Panc1 (cell line): ENCODE data around the gene ZNF555. TPM values are rescaled to one million over a fixed set of nuclear protein-coding genes. Genes with fewer than 3 reads are reported as not detected.

Experiments
- ATAC-seq: fragments of 200-7000 bp; cut with Tn5 transposase; 2 replicates; pipeline ENCODE4 v1.9.1; 2020; ENCODE audit warnings: mild to moderate bottlenecking, moderate library complexity
- Bru-seq: library from RNA; stranded (reverse); fragments of 400-500 nt; gene quantifications from one replicate; lab custom pipeline; 2021; lab: Mats Ljungman, UMichigan
- BruChase-seq, 2 experiments: library from RNA; stranded (reverse); fragments of 400-500 nt; gene quantifications; one replicate each; lab custom pipeline; 2021; lab: Mats Ljungman, UMichigan
- BruUV-seq: library from RNA; stranded (reverse); fragments of 400-500 nt; replicated peaks from 2 replicates; lab custom pipeline; 2021; lab: Mats Ljungman, UMichigan
- CTCF ChIA-PET: fragments of 300-600 bp; sonication (Branson Sonifier 250); formaldehyde crosslinking; loops from one replicate; lab custom pipeline; 2022; ENCODE audit warnings: antibody characterized with exemption; lab: Charles Lee
- POLR2A ChIA-PET: fragments of 300-600 bp; sonication (Branson Sonifier 250); formaldehyde crosslinking; loops from one replicate; lab custom pipeline; 2022; ENCODE audit warnings: antibody characterized with exemption; lab: Charles Lee
- DNase-seq: peaks from one replicate; pipeline ENCODE4 v3.0.0-alpha.2; 2010; ENCODE audit warnings: low read depth, low spot score
- H3K27ac ChIP-seq: 2 replicates; pipeline ENCODE4 v1.5.1; 2011; ENCODE audit warnings: mild to moderate bottlenecking, low read length, inconsistent platforms
- H3K27me3 ChIP-seq: fragments of 200-500 bp; sonication (Bioruptor generic); 2 replicates; pipeline ENCODE4 v1.6.0; 2014; ENCODE audit warnings: low read length, inconsistent platforms; ENCODE audit not compliant: control insufficient read depth, insufficient read depth
- H3K36me3 ChIP-seq: fragments of 200-500 bp; sonication (Bioruptor generic); 2 replicates; pipeline ENCODE4 v1.5.1; 2014; ENCODE audit warnings: inconsistent platforms, mild to moderate bottlenecking, low read length, moderate library complexity; ENCODE audit not compliant: control insufficient read depth, insufficient read depth
- H3K4me1 ChIP-seq: 2 replicates; pipeline ENCODE4 v1.5.1; 2011; ENCODE audit warnings: inconsistent platforms, mild to moderate bottlenecking, low read length, moderate library complexity; ENCODE audit not compliant: control insufficient read depth, insufficient read depth
- H3K4me3 ChIP-seq, 2 experiments: 2 replicates each; pipeline ENCODE4 v1.5.1; 2011 to 2012; ENCODE audit warnings: low read depth in 2 of 2, low read length in 2 of 2, mild to moderate bottlenecking in 2 of 2, inconsistent platforms in 1 of 2, moderate library complexity in 1 of 2
- H3K9me3 ChIP-seq: fragments of 200-500 bp; sonication (Bioruptor generic); 2 replicates; pipeline ENCODE4 v1.5.1; 2014; ENCODE audit warnings: low read depth, mild to moderate bottlenecking, inconsistent platforms, low read length, moderate library complexity; ENCODE audit not compliant: control insufficient read depth, insufficient read depth
- CTCF ChIP-seq: fragments of 450-650 bp; IDR thresholded peaks from 2 replicates; pipeline ENCODE4 v1.5.1; 2017; ENCODE audit warnings: mild to moderate bottlenecking
- POLR2AphosphoS5 ChIP-seq: IDR thresholded peaks from 2 replicates; pipeline ENCODE4 v1.6.1; 2012; ENCODE audit warnings: mild to moderate bottlenecking, low read depth, low read length, moderate library complexity
- SIN3A ChIP-seq: IDR thresholded peaks from 2 replicates; pipeline ENCODE4 v1.6.1; 2012; ENCODE audit warnings: low read depth, mild to moderate bottlenecking, low read length, moderate library complexity, borderline replicate concordance; ENCODE audit not compliant: insufficient read depth
- TCF7L2 ChIP-seq: IDR thresholded peaks from 2 replicates; pipeline ENCODE4 v1.6.1; 2011; ENCODE audit warnings: mild to moderate bottlenecking, low read depth, low read length, inconsistent platforms
- in situ Hi-C: cut with HindIII; loops from 2 replicates; pipeline ENCODE4 v1.10.0; 2016; ENCODE audit warnings: low sequenced_read_pairs, low pct_unique_long_range_greater_than_20kb
- intact Hi-C: fragments of 100-400 bp; cut with micrococcal nuclease; formaldehyde crosslinking; loops from one replicate; pipeline ENCODE4 v1.10.0; 2022; ENCODE audit not compliant: unreplicated experiment
- long read RNA-seq: library from polyadenylated mRNA; unstranded; transcript quantifications from one replicate; pipeline ENCODE4 v2.0.0, GENCODE V29; 2021; ENCODE audit not compliant: unreplicated experiment
- polyA plus RNA-seq: library from polyadenylated mRNA; unstranded; fragments of >200 nt; gene quantifications from one replicate; pipeline ENCODE4 v1.2.1, GENCODE V29; 2012; ENCODE audit warnings: missing spikeins; ENCODE audit not compliant: insufficient read length
- total RNA-seq: library from RNA; stranded (reverse); gene quantifications from one replicate; pipeline ENCODE4 v1.2.1, GENCODE V29; 2021; ENCODE audit not compliant: unreplicated experiment
- TF ChIP-seq, protein P1 (sequence below), 2 experiments: IDR thresholded peaks; 2 replicates each; pipeline ENCODE4 v1.6.1; 2011 to 2012; ENCODE audit warnings: low read depth in 2 of 2, control low read depth in 1 of 2, low read length in 1 of 2, mild to moderate bottlenecking in 1 of 2, moderate library complexity in 1 of 2; ENCODE audit not compliant: insufficient read depth in 1 of 2

The ZNF555 gene
- total RNA-seq (7.3 TPM), Bru-seq, nascent RNA (percentile 59 among the genes with signal in this experiment), BruChase-seq, experiment 1, labeled RNA remaining after a 2-hour chase (percentile 62 among the genes with signal in this experiment), BruChase-seq, experiment 2, labeled RNA remaining after a 6-hour chase (percentile 55 among the genes with signal in this experiment)
- polyA plus RNA-seq: 2.3 TPM
- long read RNA-seq, full-length matches to known transcripts: 5 of 8 reads
- long read RNA-seq, partial matches to known transcripts: 0 of 8 reads
- long read RNA-seq, other reads (novel, unspliced or antisense): 3 of 8 reads

DNA sequence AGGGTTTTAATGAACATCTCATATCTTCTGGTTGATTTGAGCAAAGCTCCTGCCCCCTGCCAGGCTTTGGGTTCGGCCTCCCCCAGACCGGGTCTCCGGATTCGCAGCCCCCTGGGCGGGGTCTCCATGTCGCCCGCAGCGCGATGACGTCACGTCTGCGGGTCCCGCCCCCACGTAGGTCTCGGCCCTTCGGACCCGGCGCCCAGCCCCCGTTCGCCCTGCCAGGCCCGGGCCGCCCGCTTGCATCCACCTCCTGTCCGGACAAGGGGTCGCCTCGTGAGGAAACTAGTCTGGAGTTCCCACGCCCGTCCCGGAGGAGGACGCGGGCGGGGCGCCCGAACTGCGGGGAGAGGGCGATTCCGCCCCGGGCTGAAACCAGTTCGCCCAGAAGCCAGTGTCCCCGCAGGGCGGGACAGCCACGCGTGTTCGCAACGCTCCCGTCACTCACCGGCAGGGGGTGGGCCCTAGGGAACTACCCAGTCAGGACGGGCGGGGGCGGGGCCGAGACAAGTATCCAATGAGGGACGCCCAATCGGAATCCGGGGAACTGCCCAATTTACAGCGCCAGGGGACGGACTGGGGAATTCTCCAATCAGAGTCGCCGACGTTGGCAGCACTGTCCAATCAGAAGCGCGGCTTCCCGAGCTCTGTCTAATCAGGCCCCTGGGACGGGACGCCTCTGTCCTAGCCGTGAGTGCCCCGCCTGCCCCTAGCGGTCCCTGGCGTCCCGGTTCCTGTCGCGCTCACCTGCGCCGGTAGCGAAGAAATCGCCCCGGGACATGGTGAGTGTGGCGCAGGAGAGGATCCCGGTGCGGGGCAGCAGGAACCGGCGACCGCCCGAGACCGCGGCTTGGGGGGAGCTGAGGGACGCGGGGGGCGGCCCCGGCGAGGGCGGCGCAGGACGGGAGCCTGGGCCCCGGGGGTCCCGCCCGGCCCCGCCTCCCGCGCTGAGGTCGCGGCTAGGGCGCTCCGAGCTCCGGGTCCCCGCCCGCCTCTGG lies at the start of gene ZNF555:
Gene ZNF555, plus strand, starts transcription at position 682 of the 998 bp plus-strand sequence. Its CDS starts 98 bp downstream, at position 780.
- Histone ChIP-seq H3K4me3 (peak within 1 kb of the TSS; percentile 66 to 77), H3K27me3 (no peaks in the 10 kb centered on the region), H3K4me1 (no peaks in the 10 kb centered on the region; the same call in 1 of the 2 replicates), H3K36me3 (no peaks in the 10 kb centered on the region), H3K27ac (peak within 1 kb of the TSS; percentile 81), H3K9me3 (peaks cover 7% of the 10 kb centered on the region; the same call in 1 of the 2 replicates)
- in situ Hi-C loops: no loop called here
- CTCF ChIA-PET: interaction anchor here (0.6 to 1.0 kb wide), 2 partner anchors 18 to 167 kb away, joined by 3 read pairs; no protein-coding TSS in a partner anchor
- ATAC-seq (peak; percentile 98), DNase-seq (peak; percentile 93)
- TF ChIP-seq, protein P1, sequence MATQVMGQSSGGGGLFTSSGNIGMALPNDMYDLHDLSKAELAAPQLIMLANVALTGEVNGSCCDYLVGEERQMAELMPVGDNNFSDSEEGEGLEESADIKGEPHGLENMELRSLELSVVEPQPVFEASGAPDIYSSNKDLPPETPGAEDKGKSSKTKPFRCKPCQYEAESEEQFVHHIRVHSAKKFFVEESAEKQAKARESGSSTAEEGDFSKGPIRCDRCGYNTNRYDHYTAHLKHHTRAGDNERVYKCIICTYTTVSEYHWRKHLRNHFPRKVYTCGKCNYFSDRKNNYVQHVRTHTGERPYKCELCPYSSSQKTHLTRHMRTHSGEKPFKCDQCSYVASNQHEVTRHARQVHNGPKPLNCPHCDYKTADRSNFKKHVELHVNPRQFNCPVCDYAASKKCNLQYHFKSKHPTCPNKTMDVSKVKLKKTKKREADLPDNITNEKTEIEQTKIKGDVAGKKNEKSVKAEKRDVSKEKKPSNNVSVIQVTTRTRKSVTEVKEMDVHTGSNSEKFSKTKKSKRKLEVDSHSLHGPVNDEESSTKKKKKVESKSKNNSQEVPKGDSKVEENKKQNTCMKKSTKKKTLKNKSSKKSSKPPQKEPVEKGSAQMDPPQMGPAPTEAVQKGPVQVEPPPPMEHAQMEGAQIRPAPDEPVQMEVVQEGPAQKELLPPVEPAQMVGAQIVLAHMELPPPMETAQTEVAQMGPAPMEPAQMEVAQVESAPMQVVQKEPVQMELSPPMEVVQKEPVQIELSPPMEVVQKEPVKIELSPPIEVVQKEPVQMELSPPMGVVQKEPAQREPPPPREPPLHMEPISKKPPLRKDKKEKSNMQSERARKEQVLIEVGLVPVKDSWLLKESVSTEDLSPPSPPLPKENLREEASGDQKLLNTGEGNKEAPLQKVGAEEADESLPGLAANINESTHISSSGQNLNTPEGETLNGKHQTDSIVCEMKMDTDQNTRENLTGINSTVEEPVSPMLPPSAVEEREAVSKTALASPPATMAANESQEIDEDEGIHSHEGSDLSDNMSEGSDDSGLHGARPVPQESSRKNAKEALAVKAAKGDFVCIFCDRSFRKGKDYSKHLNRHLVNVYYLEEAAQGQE (IDR thresholded peaks at IDR 0.05; ENCODE audit: insufficient read depth in 1 of 2, low read depth in 2 of 2, low read length in 1 of 2): no peak
- 0 out of 2 replicates have a peak, but pooled peaks have one; percentile 54 for TF ChIP-seq SIN3A
- TF ChIP-seq CTCF: peak; percentile 59; the same call in 1 of the 2 replicates
- no peak for TF ChIP-seq TCF7L2
- peak; percentile 41; the same call in 1 of the 2 replicates for TF ChIP-seq POLR2AphosphoS5
- intact Hi-C loops: no loop called here
- POLR2A ChIA-PET: no interaction called here
- BruUV-seq: TSS peak; percentile 93

GRCh38 chr19:2791876-2792275 lies 49.4 kb upstream of the ZNF555 start:
- TF ChIP-seq, protein P1 (IDR thresholded peaks at IDR 0.05; ENCODE audit: insufficient read depth in 1 of 2, low read depth in 2 of 2, low read length in 1 of 2): no peak
- no peak for TF ChIP-seq POLR2AphosphoS5
- no peak for TF ChIP-seq TCF7L2
- no peak for TF ChIP-seq SIN3A
- TF ChIP-seq CTCF: no peak
- Histone ChIP-seq H3K4me1 (no peaks in the 10 kb centered on the region), H3K27me3 (no peaks in the 10 kb centered on the region), H3K36me3 (no peaks in the 10 kb centered on the region; the same call in 1 of the 2 replicates), H3K27ac (no peak overlapping the region), H3K4me3 (no peak overlapping the region), H3K9me3 (no peaks in the 10 kb centered on the region)
- ChIA-PET CTCF (no interaction called here), POLR2A (no interaction called here)
- DNase-seq (no peak), ATAC-seq (no peak)
- intact Hi-C loops (no loop called here), in situ Hi-C loops (no loop called here)
- BruUV-seq: no TSS peak
